AG09319 (cell line): Measurements from ENCODE around the gene CHRM4.

Experiments used
- DNase-seq: peaks from one replicate; pipeline ENCODE4 v3.0.0-alpha.2; 2010; ENCODE audit warnings: low read depth; ENCODE audit errors: extremely low read depth
- CTCF ChIP-seq: IDR thresholded peaks from 2 replicates; pipeline ENCODE4 v1.5.1; 2011; ENCODE audit warnings: low read depth, mild to moderate bottlenecking, inconsistent platforms, low read length, moderate library complexity

Gene CHRM4

GRCh38 chr11:46364791-46365190, 26.8 kb downstream of the CHRM4 start:
- DNase-seq: no peak
- no peak for TF ChIP-seq CTCF

- DNase-seq: no peak
- TF ChIP-seq CTCF: no peak
These were observed 27.5 kb downstream of the CHRM4 start for GRCh38 chr11:46364056-46364455.

GRCh38 chr11:46363455-46364005, 28.0 kb downstream of the CHRM4 start:
- DNase-seq: no peak

DNA sequence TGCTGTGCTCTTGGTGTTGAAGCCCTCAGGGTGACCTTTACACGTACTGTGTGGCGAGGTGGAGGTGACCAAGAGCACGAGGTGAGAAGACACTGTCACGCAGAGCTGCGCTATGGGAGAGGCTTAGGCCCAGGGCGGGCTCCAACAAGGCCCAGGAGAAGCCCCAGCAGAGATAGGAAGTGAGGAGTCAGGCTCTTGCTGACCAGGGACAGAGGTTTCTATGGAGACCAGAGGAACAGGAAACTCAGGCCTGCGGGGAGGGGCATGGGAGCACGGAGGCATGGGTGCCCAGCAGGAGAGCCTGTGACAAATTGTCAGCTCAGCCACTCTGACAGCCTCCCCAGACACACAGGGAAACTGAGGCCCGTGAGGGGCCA, 28.6 kb downstream of the CHRM4 start:
- no peak for DNase-seq
- TF ChIP-seq CTCF: no peak

More at GRCh38 chr11:46363455-46364005, 28.0 kb downstream of the CHRM4 start:
- no peak for TF ChIP-seq CTCF

DNA sequence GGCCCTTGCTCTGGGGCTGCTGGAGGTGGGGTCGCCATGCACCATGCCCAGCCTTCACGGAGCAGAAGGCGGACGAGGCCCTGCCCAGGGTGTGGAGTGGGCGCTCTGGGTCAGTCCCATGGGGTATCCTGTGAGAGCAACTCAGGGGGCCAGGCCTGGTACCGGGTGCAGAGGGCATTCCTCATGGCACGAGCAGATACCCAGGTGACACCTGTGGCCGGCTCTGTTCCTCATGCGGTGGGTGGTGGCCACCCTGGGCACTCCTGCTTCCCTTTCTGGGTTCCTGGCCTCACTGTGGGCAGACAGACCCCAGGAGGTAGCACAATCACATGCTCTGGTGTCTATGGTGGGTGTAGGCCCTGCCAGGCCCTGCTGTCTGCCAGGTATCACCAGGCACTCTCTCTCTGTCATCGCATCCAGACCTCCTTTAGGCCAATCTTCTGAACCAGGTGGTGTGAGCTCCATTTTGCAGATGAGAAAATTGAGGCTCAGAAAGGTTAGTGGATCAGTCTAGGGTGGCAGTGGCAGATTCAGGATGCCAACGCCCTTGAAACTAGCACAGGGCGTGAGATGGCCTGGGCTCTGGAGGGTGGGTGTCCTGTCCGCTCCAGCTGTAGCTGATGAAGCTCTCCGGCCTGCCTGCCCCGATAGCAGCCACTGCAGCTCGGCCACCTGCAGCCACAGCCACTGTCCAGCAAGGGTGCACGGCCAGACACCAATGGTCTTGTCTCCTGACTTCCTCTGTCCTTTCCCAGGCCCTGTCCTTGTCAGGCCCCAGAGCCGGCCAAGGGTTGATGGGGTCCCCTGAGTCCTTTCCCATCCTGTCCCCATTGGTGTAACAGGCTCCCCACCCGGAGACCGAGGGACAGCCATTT, 29.2 kb downstream of the CHRM4 start:
- no peak for DNase-seq
- no peak for TF ChIP-seq CTCF

DNA sequence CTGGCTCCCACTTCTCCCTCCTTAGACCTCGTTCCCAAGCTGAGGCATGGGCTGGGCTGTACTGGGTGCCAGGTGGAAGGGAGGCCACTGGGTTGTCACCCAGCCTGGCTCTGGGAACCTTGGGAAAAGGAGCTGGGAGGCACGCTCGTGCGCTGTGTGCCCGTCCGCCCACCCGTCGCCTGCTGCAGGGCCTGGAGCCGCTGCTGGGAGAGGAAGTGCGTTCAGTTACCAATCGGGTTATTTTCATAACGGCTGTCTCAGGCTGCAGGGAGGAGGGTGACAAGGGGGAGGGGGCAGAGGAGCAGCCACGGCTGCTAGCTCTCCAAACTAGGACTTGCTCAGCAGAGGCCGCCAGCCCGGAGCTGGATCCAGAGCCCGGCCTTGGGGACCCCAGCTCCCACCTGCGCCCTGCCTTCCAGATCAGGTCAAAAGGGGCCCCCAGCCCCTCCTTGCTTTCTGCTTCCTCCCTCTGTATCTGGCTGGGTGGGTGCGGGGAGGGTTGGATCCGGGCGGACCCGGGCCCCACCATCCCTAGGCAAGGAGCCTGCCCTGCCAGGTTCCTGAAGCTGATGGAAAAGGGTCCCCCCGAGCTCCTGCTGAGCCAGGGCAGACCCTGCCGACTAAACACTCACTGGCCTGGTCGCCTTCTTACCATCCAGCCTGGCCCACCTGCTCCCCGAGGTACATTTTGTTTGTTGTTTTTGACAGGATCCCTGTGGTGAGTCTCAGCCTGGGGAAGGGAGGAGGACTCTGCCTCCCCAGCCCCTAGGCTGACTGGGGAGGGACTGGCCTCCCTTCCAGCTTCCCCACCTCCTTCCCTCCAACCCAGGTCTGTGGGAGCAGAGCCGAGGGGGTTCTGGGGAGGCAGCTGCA, 30.1 kb downstream of the CHRM4 start:
- DNase-seq: no peak
- no peak for TF ChIP-seq CTCF
